Mesenchymal stem cell (in vitro differentiated cells and primary cell): ENCODE data around the gene NIT1.
A peak's percentile ranks its signal among the peaks of the same experiment; 100 is the strongest.

Experiments used
- DNase-seq: peaks from one replicate; pipeline ENCODE4 v3.0.0-alpha.2; 2013
- H2AFZ ChIP-seq: one replicate; pipeline ENCODE4 v1.6.1; 2013; ENCODE audit warnings: low read depth, mild to moderate bottlenecking, control low read depth, inconsistent platforms, low read length, moderate library complexity
- H2AK5ac ChIP-seq: 2 replicates; pipeline ENCODE4 v1.6.1; 2013; ENCODE audit warnings: low read length, moderate library complexity, mild to moderate bottlenecking, inconsistent platforms; ENCODE audit not compliant: severe bottlenecking
- H2BK120ac ChIP-seq: one replicate; pipeline ENCODE4 v1.6.1; 2013; ENCODE audit warnings: low read depth, mild to moderate bottlenecking, inconsistent platforms, low read length, moderate library complexity
- H2BK12ac ChIP-seq, 2 experiments: one replicate each; pipeline ENCODE4 v1.6.1; 2013; ENCODE audit warnings: inconsistent platforms in 2 of 2, low read length in 2 of 2, mild to moderate bottlenecking in 2 of 2, moderate library complexity in 2 of 2, control low read depth in 1 of 2
- H2BK15ac ChIP-seq: one replicate; pipeline ENCODE4 v1.6.1; 2013; ENCODE audit warnings: mild to moderate bottlenecking, low read depth, inconsistent platforms; ENCODE audit not compliant: poor library complexity, severe bottlenecking
- H2BK5ac ChIP-seq: 2 replicates; pipeline ENCODE4 v1.6.1; 2013; ENCODE audit warnings: low read depth, mild to moderate bottlenecking, low read length, control low read depth, inconsistent platforms; ENCODE audit not compliant: poor library complexity, severe bottlenecking
- H3K14ac ChIP-seq, 2 experiments: one replicate each; pipeline ENCODE4 v1.6.1; 2013; ENCODE audit warnings: inconsistent platforms in 2 of 2, low read length in 2 of 2, control low read depth in 1 of 2, mild to moderate bottlenecking in 1 of 2, moderate library complexity in 1 of 2
- H3K18ac ChIP-seq, 2 experiments: one replicate each; pipeline ENCODE4 v1.6.1; 2013; ENCODE audit warnings: inconsistent platforms in 2 of 2, low read length in 2 of 2, control low read depth in 1 of 2, low read depth in 1 of 2, mild to moderate bottlenecking in 1 of 2
- H3K23ac ChIP-seq, 2 experiments: one replicate each; pipeline ENCODE4 v1.6.1; 2013; ENCODE audit warnings: inconsistent platforms in 2 of 2, low read length in 2 of 2, mild to moderate bottlenecking in 2 of 2, moderate library complexity in 2 of 2, control low read depth in 1 of 2
- H3K27ac ChIP-seq: 2 replicates; pipeline ENCODE4 v1.5.1; 2013; ENCODE audit warnings: mild to moderate bottlenecking, moderate library complexity, low read length, control low read depth, inconsistent platforms; ENCODE audit not compliant: poor library complexity, severe bottlenecking
- H3K27me3 ChIP-seq, 2 experiments: 2 replicates each; pipeline versions ENCODE4 v1.6.1 to v1.7.0; 2013; ENCODE audit warnings: low read length in 2 of 2, mild to moderate bottlenecking in 2 of 2, moderate library complexity in 2 of 2, control low read depth in 1 of 2, inconsistent platforms in 1 of 2; ENCODE audit not compliant: control insufficient read depth in 1 of 2, insufficient read depth in 1 of 2
- H3K36me3 ChIP-seq, 2 experiments: 2 replicates each; pipeline versions ENCODE4 v1.6.1 to v1.7.0; 2013; ENCODE audit warnings: low read length in 2 of 2, control low read depth in 1 of 2, inconsistent platforms in 1 of 2, low read depth in 1 of 2, mild to moderate bottlenecking in 1 of 2; ENCODE audit not compliant: insufficient read depth in 2 of 2, control insufficient read depth in 1 of 2
- H3K4ac ChIP-seq, 2 experiments: one replicate each; pipeline ENCODE4 v1.6.1; 2013; ENCODE audit warnings: inconsistent platforms in 2 of 2, low read length in 2 of 2, mild to moderate bottlenecking in 2 of 2, moderate library complexity in 2 of 2, control low read depth in 1 of 2, low read depth in 1 of 2
- H3K4me1 ChIP-seq: 2 replicates; pipeline ENCODE4 v1.6.1; 2013; ENCODE audit warnings: low read depth, low read length, control low read depth; ENCODE audit not compliant: control insufficient read depth, insufficient read depth
- H3K4me2 ChIP-seq: 2 replicates; pipeline ENCODE4 v1.6.1; 2013; ENCODE audit warnings: low read length, mild to moderate bottlenecking, inconsistent platforms; ENCODE audit not compliant: poor library complexity, severe bottlenecking
- H3K4me3 ChIP-seq, 2 experiments: 2 replicates each; pipeline versions ENCODE4 v1.5.1 to v1.7.0; 2013; ENCODE audit warnings: low read length in 2 of 2, mild to moderate bottlenecking in 2 of 2, control low read depth in 1 of 2, low read depth in 1 of 2; ENCODE audit not compliant: insufficient read depth in 1 of 2
- H3K79me1 ChIP-seq: replicated peaks from 2 replicates; pipeline ENCODE4 v1.6.1; 2013; ENCODE audit warnings: mild to moderate bottlenecking, control low read depth, low read length, inconsistent platforms; ENCODE audit not compliant: poor library complexity, severe bottlenecking
- H3K9ac ChIP-seq: 2 replicates; pipeline ENCODE4 v1.7.0; 2013; ENCODE audit warnings: mild to moderate bottlenecking, low read length, moderate library complexity
- H3K9me3 ChIP-seq: 2 replicates; pipeline ENCODE4 v1.7.0; 2013; ENCODE audit warnings: mild to moderate bottlenecking, low read length; ENCODE audit not compliant: control insufficient read depth
- H4K8ac ChIP-seq: one replicate; pipeline ENCODE4 v1.6.1; 2013; ENCODE audit warnings: inconsistent platforms, mild to moderate bottlenecking, low read length, moderate library complexity
- H4K91ac ChIP-seq: one replicate; pipeline ENCODE4 v1.6.1; 2013; ENCODE audit warnings: mild to moderate bottlenecking, low read length, inconsistent platforms
- WGBS: methylation state at CpG from one replicate; pipeline ENCODE4 v1.1.7; 2013; ENCODE audit warnings: mixed read lengths; 5-methylcytosine and 5-hydroxymethylcytosine counted together

Gene NIT1

GRCh38 chr1:161069731-161070270, 48.1 kb upstream of the NIT1 start, which contains the start of gene ARHGAP30:
Gene ARHGAP30 (minus strand): TSS chr1:161069891. CDS start chr1:161069624, 267 bp downstream.
- H2BK120ac ChIP-seq: no peak within 1 kb of the TSS
- no peaks in the 10 kb centered on the region for H3K9me3 ChIP-seq
- peak within 1 kb of the TSS; percentile 4 for H4K8ac ChIP-seq
- H3K4ac ChIP-seq: no peak within 1 kb of the TSS
- no peak within 1 kb of the TSS for H3K4me2 ChIP-seq
- H3K18ac ChIP-seq: peak within 1 kb of the TSS in 1 of 2 experiments; percentile 11
- no peaks in the 10 kb centered on the region for H3K36me3 ChIP-seq
- no peak within 1 kb of the TSS for H2BK5ac ChIP-seq
- H3K79me1 ChIP-seq: no peaks in the 10 kb centered on the region
- no peak within 1 kb of the TSS for H2BK15ac ChIP-seq
- H3K14ac ChIP-seq: no peak within 1 kb of the TSS
- no peak within 1 kb of the TSS for H2BK12ac ChIP-seq
- peaks cover 4 to 7% of the 10 kb centered on the region in 2 experiments for H3K27me3 ChIP-seq
- no peak within 1 kb of the TSS for H3K27ac ChIP-seq
- peak within 1 kb of the TSS in 1 of 2 experiments; percentile 28 for H3K23ac ChIP-seq
- H4K91ac ChIP-seq: no peak within 1 kb of the TSS
- H2AK5ac ChIP-seq: no peak within 1 kb of the TSS
- H3K4me3 ChIP-seq: no peak within 1 kb of the TSS
- no peaks in the 10 kb centered on the region for H3K4me1 ChIP-seq
- no peak for DNase-seq
- 84% methylated on average over 9 of the region's 9 CpGs for WGBS
- no peak within 1 kb of the TSS for H3K9ac ChIP-seq
- no peak within 1 kb of the TSS for H2AFZ ChIP-seq

GRCh38 chr1:161070761-161071160, 47.1 kb upstream of the NIT1 start:
- Histone ChIP-seq H3K79me1 (no peaks in the 10 kb centered on the region), H4K91ac (no peak overlapping the region), H3K14ac (no peak overlapping the region), H3K4me1 (no peaks in the 10 kb centered on the region), H3K4me3 (no peak overlapping the region), H2BK12ac (no peak overlapping the region), H3K4me2 (no peak overlapping the region), H4K8ac (no peak overlapping the region), H3K9ac (no peak overlapping the region), H3K9me3 (no peaks in the 10 kb centered on the region), H2AFZ (no peak overlapping the region), H2BK5ac (no peak overlapping the region), H2AK5ac (no peak overlapping the region), H3K27ac (no peak overlapping the region), H3K23ac (no peak overlapping the region), H3K18ac (no peak overlapping the region), H3K36me3 (no peaks in the 10 kb centered on the region), H2BK120ac (no peak overlapping the region), H3K27me3 (peaks cover 0 to 7% of the 10 kb centered on the region in 2 experiments), H3K4ac (no peak overlapping the region), H2BK15ac (no peak overlapping the region)
- peak; percentile 42 for DNase-seq
- 83% methylated on average over 4 of the region's 4 CpGs for WGBS

- no peaks in the 10 kb centered on the region for H3K79me1 ChIP-seq
- no peak overlapping the region for H3K18ac ChIP-seq
- H3K14ac ChIP-seq: peak overlapping the region in 1 of 2 experiments; percentile 9
- H2AK5ac ChIP-seq: no peak overlapping the region
- no peak overlapping the region for H3K4me2 ChIP-seq
- H2BK5ac ChIP-seq: no peak overlapping the region
- no peak overlapping the region for H3K9ac ChIP-seq
- peak; percentile 49 for DNase-seq
- H2BK120ac ChIP-seq: no peak overlapping the region
- H3K9me3 ChIP-seq: no peaks in the 10 kb centered on the region
- H2AFZ ChIP-seq: no peak overlapping the region
- H3K4me1 ChIP-seq: no peaks in the 10 kb centered on the region
- peaks cover 0 to 7% of the 10 kb centered on the region in 2 experiments for H3K27me3 ChIP-seq
- WGBS: 79% methylated on average over 9 of the region's 9 CpGs
- H3K27ac ChIP-seq: no peak overlapping the region
- H4K8ac ChIP-seq: no peak overlapping the region
- no peak overlapping the region for H4K91ac ChIP-seq
- no peak overlapping the region for H3K4me3 ChIP-seq
- no peaks in the 10 kb centered on the region for H3K36me3 ChIP-seq
- H3K23ac ChIP-seq: no peak overlapping the region
- no peak overlapping the region for H3K4ac ChIP-seq
- no peak overlapping the region for H2BK12ac ChIP-seq
- no peak overlapping the region for H2BK15ac ChIP-seq
These were observed 46.0 kb upstream of the NIT1 start for GRCh38 chr1:161071886-161072371.

GRCh38 chr1:161072751-161073449, 45.0 kb upstream of the NIT1 start:
- no peaks in the 10 kb centered on the region for H3K36me3 ChIP-seq
- H3K4ac ChIP-seq: no peak overlapping the region

More at GRCh38 chr1:161072751-161073449, 45.0 kb upstream of the NIT1 start:
- Histone ChIP-seq H2BK15ac (no peak overlapping the region), H3K18ac (no peak overlapping the region), H3K23ac (no peak overlapping the region), H3K9me3 (no peaks in the 10 kb centered on the region), H3K4me3 (no peak overlapping the region), H2BK120ac (no peak overlapping the region), H4K8ac (no peak overlapping the region), H3K79me1 (no peaks in the 10 kb centered on the region), H2AFZ (no peak overlapping the region), H2BK12ac (no peak overlapping the region), H3K4me2 (no peak overlapping the region), H2AK5ac (no peak overlapping the region), H3K27me3 (peaks cover 0 to 4% of the 10 kb centered on the region in 2 experiments), H3K4me1 (no peaks in the 10 kb centered on the region), H3K14ac (no peak overlapping the region), H4K91ac (no peak overlapping the region), H3K27ac (no peak overlapping the region), H2BK5ac (no peak overlapping the region), H3K9ac (no peak overlapping the region)
- no peak for DNase-seq
- WGBS: 96% methylated on average over 19 of the region's 19 CpGs
